Measurements from ENCODE around the gene SPATS2.
A peak's percentile ranks its signal among the peaks of the same experiment; 100 is the strongest.

Gene SPATS2

GRCh38 chr12:49346659-49347310 is 20.5 kb upstream of the SPATS2 start, which contains the start of gene DNAJC22:
TSS of gene DNAJC22 (plus strand) at chr12:49346888. CDS start at chr12:49348873, 1,985 bp downstream.
- no peak for TF ChIP-seq CEBPB (IDR thresholded peaks at IDR 0.05)
- no peak; the same call in 1 of the 2 replicates for TF ChIP-seq ZBTB7A (IDR thresholded peaks at IDR 0.05; ENCODE audit: low read depth)
- peak; percentile 27; the same call in 1 of the 2 replicates for TF ChIP-seq TEAD4 (IDR thresholded peaks at IDR 0.05)
- no peak for TF ChIP-seq NFIC (IDR thresholded peaks at IDR 0.05)
- TF ChIP-seq EP300 (IDR thresholded peaks at IDR 0.05; ENCODE audit: borderline replicate concordance) = 0 out of 2 replicates have a peak, but pooled peaks have one; percentile 18
- no peak for TF ChIP-seq RAD21 (IDR thresholded peaks at IDR 0.05; ENCODE audit: low read depth)
- TF ChIP-seq REST (IDR thresholded peaks at IDR 0.05; ENCODE audit: low read depth) = no peak
- TF ChIP-seq CREB1 (IDR thresholded peaks at IDR 0.05; ENCODE audit: low read depth) = no peak
- TF ChIP-seq FOXM1 (IDR thresholded peaks at IDR 0.05; ENCODE audit: borderline replicate concordance, low read depth) = no peak
- peak; percentile 61 for TF ChIP-seq MAX (IDR thresholded peaks at IDR 0.05)
- peak; percentile 97 for TF ChIP-seq EGR1 (IDR thresholded peaks at IDR 0.05)

GRCh38 chr12:49347311-49348193 is 19.7 kb upstream of the SPATS2 start:
- no peak; the same call in 1 of the 2 replicates for TF ChIP-seq EP300 (IDR thresholded peaks at IDR 0.05; ENCODE audit: borderline replicate concordance)
- peak; percentile 37; the same call in 1 of the 2 replicates for TF ChIP-seq EGR1 (IDR thresholded peaks at IDR 0.05)
- peak; percentile 54 for TF ChIP-seq TEAD4 (IDR thresholded peaks at IDR 0.05)
- TF ChIP-seq REST (IDR thresholded peaks at IDR 0.05; ENCODE audit: low read depth) = no peak
- TF ChIP-seq TCF12 (IDR thresholded peaks at IDR 0.05; ENCODE audit: low read depth) = peak; percentile 61; the same call in 1 of the 2 replicates
- TF ChIP-seq ZBTB7A (IDR thresholded peaks at IDR 0.05; ENCODE audit: low read depth) = peak; percentile 99
- TF ChIP-seq NFIC (IDR thresholded peaks at IDR 0.05) = peak; percentile 79
- TF ChIP-seq MAX (IDR thresholded peaks at IDR 0.05) = peak; percentile 57
- no peak for TF ChIP-seq FOXM1 (IDR thresholded peaks at IDR 0.05; ENCODE audit: borderline replicate concordance, low read depth)
- no peak for TF ChIP-seq CEBPB (IDR thresholded peaks at IDR 0.05)
- TF ChIP-seq YY1 (IDR thresholded peaks at IDR 0.05; ENCODE audit: low read depth) = no peak
- no peak; the same call in 1 of the 2 replicates for TF ChIP-seq USF1 (IDR thresholded peaks at IDR 0.05)
- TF ChIP-seq CREB1 (IDR thresholded peaks at IDR 0.05; ENCODE audit: low read depth) = no peak
- TF ChIP-seq RAD21 (IDR thresholded peaks at IDR 0.05; ENCODE audit: low read depth) = peak; percentile 54; the same call in 1 of the 2 replicates
- TF ChIP-seq TAF1 (IDR thresholded peaks at IDR 0.05; ENCODE audit: low read depth) = no peak; the same call in 1 of the 2 replicates

GRCh38 chr12:49348781-49349180 is 18.5 kb upstream of the SPATS2 start:
- no peak for TF ChIP-seq YY1 (IDR thresholded peaks at IDR 0.05; ENCODE audit: low read depth)
- no peak for TF ChIP-seq EGR1 (IDR thresholded peaks at IDR 0.05)
- TF ChIP-seq RAD21 (IDR thresholded peaks at IDR 0.05; ENCODE audit: low read depth) = no peak
- no peak for TF ChIP-seq NFIC (IDR thresholded peaks at IDR 0.05)

GRCh38 chr12:49349266-49349665 is 18.0 kb upstream of the SPATS2 start:
- TF ChIP-seq EGR1 (IDR thresholded peaks at IDR 0.05) = no peak
- no peak for TF ChIP-seq YY1 (IDR thresholded peaks at IDR 0.05; ENCODE audit: low read depth)
- TF ChIP-seq MAX (IDR thresholded peaks at IDR 0.05) = no peak
- no peak for TF ChIP-seq REST (IDR thresholded peaks at IDR 0.05; ENCODE audit: low read depth)
- no peak for TF ChIP-seq TEAD4 (IDR thresholded peaks at IDR 0.05)

All from Ishikawa (cell line).